Measurements from ENCODE around the gene RERE. TPM values are rescaled to one million over a fixed set of nuclear protein-coding genes. Genes with fewer than 3 reads are reported as not detected.

Gene RERE
- total and polyA plus RNA-seq, 2 donors (not counting 3 experiments of a cell fraction or from before 2014, with no cell fraction given) = 14.1 to 113 TPM

DNA sequence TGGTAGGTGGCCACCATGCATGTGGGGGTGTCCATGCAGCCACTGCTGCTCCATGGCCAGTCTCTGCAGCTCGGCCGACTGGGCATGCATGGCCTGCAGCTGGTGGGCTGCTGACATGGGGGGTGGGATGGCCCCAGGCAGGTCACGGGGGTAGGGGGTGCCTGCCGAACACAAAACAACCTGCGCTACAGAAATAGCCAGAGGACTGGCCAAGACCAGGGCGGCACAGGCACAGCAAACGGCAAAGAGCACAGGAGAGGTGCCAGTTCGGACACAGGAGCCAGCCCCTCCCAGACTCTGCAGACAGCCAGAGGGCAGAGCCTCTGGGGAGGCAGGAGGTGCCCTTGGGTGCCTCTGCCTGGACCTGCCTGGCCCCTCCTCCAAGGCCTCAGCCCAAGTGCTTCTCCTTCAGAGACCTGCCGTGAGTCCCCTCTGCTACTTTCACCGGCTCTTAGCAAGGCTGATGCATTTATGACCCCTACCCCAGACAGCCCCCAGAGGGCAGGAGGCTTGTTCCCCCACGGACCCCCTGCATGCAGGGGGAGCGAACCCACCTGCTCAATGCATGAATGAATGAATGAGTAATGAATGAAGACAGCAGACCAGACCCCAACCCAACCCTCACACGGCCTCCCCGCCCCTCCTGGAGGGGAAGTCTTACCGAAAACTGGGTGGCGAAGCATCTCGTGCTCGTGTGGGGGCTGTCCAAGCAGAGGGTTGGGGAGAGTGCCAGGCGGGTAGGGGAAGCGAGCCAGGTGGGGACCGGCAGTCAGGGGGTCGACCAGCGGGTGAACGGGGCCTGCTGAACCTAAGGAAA is 461.8 kb downstream of the RERE start:
- intact Hi-C loops (cut with micrococcal nuclease) (no loop called here), dilution Hi-C loops (cut with MboI; ENCODE audit: extremely low pct_ligation_motif_present, low sequenced_read_pairs) (no loop called here)
- Histone ChIP-seq H3K27me3 (ENCODE audit: control insufficient read depth in 2 of 2, insufficient read depth in 2 of 2, low read length in 2 of 2) (no peaks in the 10 kb centered on the region), H3K36me3 (ENCODE audit: control insufficient read depth in 2 of 2, extremely low read depth in 1 of 2, insufficient read depth in 2 of 2, low read length in 2 of 2) (peaks cover 5 to 47% of the 10 kb centered on the region in 2 experiments), H3K4me1 (ENCODE audit: control insufficient read depth, extremely low read depth, insufficient read depth, low read length) (peaks cover 16% of the 10 kb centered on the region), H3K9me3 (replicated peaks; ENCODE audit: control insufficient read depth, insufficient read depth, low read length) (no peaks in the 10 kb centered on the region), H3K9ac (replicated peaks; ENCODE audit: extremely low read depth, insufficient read depth, low read length) (no peak overlapping the region), H3K9me1 (replicated peaks; ENCODE audit: control insufficient read depth, extremely low read depth, insufficient read depth, low read length) (no peaks in the 10 kb centered on the region), H2AFZ (ENCODE audit: low read depth, low read length) (no peak overlapping the region), H3K4me3 (replicated peaks in 1 of 3; ENCODE audit: insufficient read depth in 1 of 3, low read depth in 1 of 3, low read length in 3 of 3) (no peak overlapping the region), H3K27ac (ENCODE audit: insufficient read depth, low read depth, low read length) (no peak overlapping the region), H4K20me1 (replicated peaks; ENCODE audit: control insufficient read depth, extremely low read depth, insufficient read depth, low read length) (no peaks in the 10 kb centered on the region), H3K79me2 (ENCODE audit: control insufficient read depth, insufficient read depth, low read length) (no peaks in the 10 kb centered on the region), H3K4me2 (ENCODE audit: insufficient read depth, low read length) (no peak overlapping the region)
- POLR2A ChIA-PET = no interaction called here
- TF ChIP-seq GATA2 (IDR thresholded peaks at IDR 0.05; ENCODE audit: insufficient read depth, insufficient read length, low read depth, low read length) (no peak), MYC (IDR thresholded peaks at IDR 0.05; ENCODE audit: low read depth, low read length) (no peak), POLR2A (IDR thresholded peaks at IDR 0.05; ENCODE audit: low read depth, low read length) (no peak), EZH2 (IDR thresholded peaks at IDR 0.05; ENCODE audit: borderline replicate concordance, low read depth, low read length, severe bottlenecking) (no peak), JUN (IDR thresholded peaks at IDR 0.05; ENCODE audit: borderline replicate concordance, insufficient read depth, insufficient read length, low read depth) (no peak), FOS (IDR thresholded peaks at IDR 0.05; ENCODE audit: borderline replicate concordance, insufficient read depth, low read length) (no peak), POLR2AphosphoS5 (IDR thresholded peaks at IDR 0.05; ENCODE audit: insufficient read depth, low read depth, low read length) (no peak)
- TF ChIP-seq, protein P1, sequence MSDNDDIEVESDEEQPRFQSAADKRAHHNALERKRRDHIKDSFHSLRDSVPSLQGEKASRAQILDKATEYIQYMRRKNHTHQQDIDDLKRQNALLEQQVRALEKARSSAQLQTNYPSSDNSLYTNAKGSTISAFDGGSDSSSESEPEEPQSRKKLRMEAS (IDR thresholded peaks at IDR 0.05; ENCODE audit: insufficient read depth, insufficient read length) = no peak
- TF ChIP-seq, protein P2, sequence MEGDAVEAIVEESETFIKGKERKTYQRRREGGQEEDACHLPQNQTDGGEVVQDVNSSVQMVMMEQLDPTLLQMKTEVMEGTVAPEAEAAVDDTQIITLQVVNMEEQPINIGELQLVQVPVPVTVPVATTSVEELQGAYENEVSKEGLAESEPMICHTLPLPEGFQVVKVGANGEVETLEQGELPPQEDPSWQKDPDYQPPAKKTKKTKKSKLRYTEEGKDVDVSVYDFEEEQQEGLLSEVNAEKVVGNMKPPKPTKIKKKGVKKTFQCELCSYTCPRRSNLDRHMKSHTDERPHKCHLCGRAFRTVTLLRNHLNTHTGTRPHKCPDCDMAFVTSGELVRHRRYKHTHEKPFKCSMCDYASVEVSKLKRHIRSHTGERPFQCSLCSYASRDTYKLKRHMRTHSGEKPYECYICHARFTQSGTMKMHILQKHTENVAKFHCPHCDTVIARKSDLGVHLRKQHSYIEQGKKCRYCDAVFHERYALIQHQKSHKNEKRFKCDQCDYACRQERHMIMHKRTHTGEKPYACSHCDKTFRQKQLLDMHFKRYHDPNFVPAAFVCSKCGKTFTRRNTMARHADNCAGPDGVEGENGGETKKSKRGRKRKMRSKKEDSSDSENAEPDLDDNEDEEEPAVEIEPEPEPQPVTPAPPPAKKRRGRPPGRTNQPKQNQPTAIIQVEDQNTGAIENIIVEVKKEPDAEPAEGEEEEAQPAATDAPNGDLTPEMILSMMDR (IDR thresholded peaks at IDR 0.05; ENCODE audit: extremely low read depth in 1 of 2, insufficient read depth in 1 of 2, low read depth in 1 of 2, low read length in 2 of 2) = no peak
- DNase-seq (ENCODE audit: low read depth, low spot score) = no peak
- no TSS peak for BruUV-seq (replicated peaks)
- CTCF ChIA-PET = no interaction called here
- no peak for FAIRE-seq
